NOMO-1 treated with DMSO at 0.1 percent for 48 hours (cell line): ENCODE results near the gene LRRFIP2.
"Not testable (repeated sequence)": the region's sequence is repeated elsewhere in the genome, so short reads cannot be mapped to it uniquely, and the experiment has no call there.

ENCODE experiments used
- DNase-seq: peaks from one replicate; lab custom pipeline; 2025; ENCODE audit not compliant: unreplicated experiment; lab: John Stamatoyannopoulos, UW

The LRRFIP2 gene

GRCh38 chr3:37074178-37074577 is 100.2 kb downstream of the LRRFIP2 start:
- DNase-seq: no peak

- no peak for DNase-seq
These were observed 101.5 kb downstream of the LRRFIP2 start for GRCh38 chr3:37072892-37073291.

- no peak for DNase-seq
These were observed 102.5 kb downstream of the LRRFIP2 start for GRCh38 chr3:37071921-37072320.

- no peak for DNase-seq
These were observed 106.4 kb downstream of the LRRFIP2 start for GRCh38 chr3:37068031-37068430.

- no peak for DNase-seq
These were observed 106.8 kb downstream of the LRRFIP2 start for GRCh38 chr3:37067577-37067976.

- DNase-seq: no peak
These were observed 109.6 kb downstream of the LRRFIP2 start for GRCh38 chr3:37064747-37065146.

GRCh38 chr3:37058117-37058516 is 116.3 kb downstream of the LRRFIP2 start:
- no peak for DNase-seq

GRCh38 chr3:37056826-37057225 is 117.6 kb downstream of the LRRFIP2 start:
- DNase-seq: no peak

- DNase-seq: not testable (repeated sequence)
These were observed 119.3 kb downstream of the LRRFIP2 start for GRCh38 chr3:37055077-37055476.

- peak; percentile 59 for DNase-seq
These were observed 120.0 kb downstream of the LRRFIP2 start for GRCh38 chr3:37054370-37054769.

GRCh38 chr3:37053753-37054152 is 120.6 kb downstream of the LRRFIP2 start:
- DNase-seq: no peak

- DNase-seq: no peak
These were observed 121.0 kb downstream of the LRRFIP2 start for GRCh38 chr3:37053337-37053736.

- DNase-seq: no peak
These were observed 121.5 kb downstream of the LRRFIP2 start for GRCh38 chr3:37052860-37053259.

- no peak for DNase-seq
These were observed 124.1 kb downstream of the LRRFIP2 start for GRCh38 chr3:37050282-37050681.

GRCh38 chr3:37042712-37043111 is 131.7 kb downstream of the LRRFIP2 start:
- not testable (repeated sequence) for DNase-seq

GRCh38 chr3:37041546-37042195 is 132.7 kb downstream of the LRRFIP2 start:
- no peak for DNase-seq

GRCh38 chr3:37040231-37040630 is 134.2 kb downstream of the LRRFIP2 start:
- DNase-seq: no peak

GRCh38 chr3:37039161-37039846 is 135.1 kb downstream of the LRRFIP2 start:
- no peak for DNase-seq

GRCh38 chr3:37037352-37037751 is 137.0 kb downstream of the LRRFIP2 start:
- no peak for DNase-seq

GRCh38 chr3:37032961-37033360 is 141.4 kb downstream of the LRRFIP2 start:
- DNase-seq: no peak

- DNase-seq: no peak
These were observed 143.2 kb downstream of the LRRFIP2 start for GRCh38 chr3:37031096-37031682.

- DNase-seq: no peak
These were observed 143.8 kb downstream of the LRRFIP2 start for GRCh38 chr3:37030588-37030987.
